Measurements from ENCODE around the gene KCNC3. TPM values are rescaled to one million over a fixed set of nuclear protein-coding genes. Genes with fewer than 3 reads are reported as not detected.

The KCNC3 gene
- total and polyA plus RNA-seq, 2 of the 13 experiments (the other 11 are each of a cell fraction or from before 2014, with no cell fraction given): 0.29 to 1.7 TPM

DNA sequence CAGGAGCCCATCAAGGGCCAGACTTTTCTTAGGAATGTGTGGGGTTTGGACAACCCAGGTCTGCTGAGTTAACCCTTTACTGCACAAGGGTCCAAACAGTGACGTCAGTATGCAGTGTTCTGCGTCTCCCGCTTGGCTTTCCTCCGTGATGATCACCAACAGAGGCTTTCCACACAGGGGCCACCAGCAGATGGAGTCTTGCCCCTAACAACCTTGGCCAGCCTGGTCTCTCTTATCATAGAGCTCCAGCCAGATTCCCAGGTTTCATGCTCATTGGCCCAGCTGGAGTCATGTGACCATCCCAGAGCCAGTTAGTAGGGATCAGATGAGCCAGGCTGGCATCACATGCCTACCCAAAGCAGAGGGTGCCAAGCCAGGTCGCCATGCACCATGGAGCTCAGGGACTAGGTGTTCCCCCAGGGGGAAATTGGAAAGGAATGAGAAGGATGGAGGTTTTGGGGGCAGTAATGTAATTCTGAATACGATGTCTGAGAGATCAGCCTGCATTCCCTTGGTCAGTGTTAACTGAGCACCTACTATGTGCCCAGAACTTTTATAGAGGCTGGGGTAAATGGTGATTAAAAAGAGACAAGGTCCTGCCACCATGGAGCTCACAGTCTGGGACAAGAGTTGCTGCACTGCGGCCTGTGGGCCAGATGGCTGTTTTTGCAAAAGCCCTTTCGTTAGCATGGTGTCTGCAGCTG lies 64.5 kb downstream of the KCNC3 start (continued):
- TF ChIP-seq, protein P1, sequence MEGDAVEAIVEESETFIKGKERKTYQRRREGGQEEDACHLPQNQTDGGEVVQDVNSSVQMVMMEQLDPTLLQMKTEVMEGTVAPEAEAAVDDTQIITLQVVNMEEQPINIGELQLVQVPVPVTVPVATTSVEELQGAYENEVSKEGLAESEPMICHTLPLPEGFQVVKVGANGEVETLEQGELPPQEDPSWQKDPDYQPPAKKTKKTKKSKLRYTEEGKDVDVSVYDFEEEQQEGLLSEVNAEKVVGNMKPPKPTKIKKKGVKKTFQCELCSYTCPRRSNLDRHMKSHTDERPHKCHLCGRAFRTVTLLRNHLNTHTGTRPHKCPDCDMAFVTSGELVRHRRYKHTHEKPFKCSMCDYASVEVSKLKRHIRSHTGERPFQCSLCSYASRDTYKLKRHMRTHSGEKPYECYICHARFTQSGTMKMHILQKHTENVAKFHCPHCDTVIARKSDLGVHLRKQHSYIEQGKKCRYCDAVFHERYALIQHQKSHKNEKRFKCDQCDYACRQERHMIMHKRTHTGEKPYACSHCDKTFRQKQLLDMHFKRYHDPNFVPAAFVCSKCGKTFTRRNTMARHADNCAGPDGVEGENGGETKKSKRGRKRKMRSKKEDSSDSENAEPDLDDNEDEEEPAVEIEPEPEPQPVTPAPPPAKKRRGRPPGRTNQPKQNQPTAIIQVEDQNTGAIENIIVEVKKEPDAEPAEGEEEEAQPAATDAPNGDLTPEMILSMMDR (CRISPR knock-in tag; IDR thresholded peaks at IDR 0.05): peak; percentile 67
- no peak for TF ChIP-seq PHF5A (CRISPR knock-in tag; IDR thresholded peaks at IDR 0.05; ENCODE audit: low read depth, unreplicated experiment)
- TF ChIP-seq ZNF510 (CRISPR knock-in tag; IDR thresholded peaks at IDR 0.05; ENCODE audit: low read depth): no peak
- TF ChIP-seq SIN3A (IDR thresholded peaks at IDR 0.05; ENCODE audit: borderline replicate concordance, low read depth, low read length): no peak
- TF ChIP-seq ZNF703 (CRISPR knock-in tag; IDR thresholded peaks at IDR 0.05; ENCODE audit: borderline replicate concordance): no peak
- TF ChIP-seq AKAP8 (CRISPR knock-in tag; IDR thresholded peaks at IDR 0.05): no peak
- TF ChIP-seq ZNF234 (CRISPR knock-in tag; conservative IDR thresholded peaks at IDR 0.05): no peak
- TF ChIP-seq MED8 (CRISPR knock-in tag; IDR thresholded peaks at IDR 0.05; ENCODE audit: insufficient replicate concordance): no peak
- TF ChIP-seq MIER3 (CRISPR knock-in tag; IDR thresholded peaks at IDR 0.05; ENCODE audit: borderline replicate concordance): no peak
- TF ChIP-seq, protein P2, sequence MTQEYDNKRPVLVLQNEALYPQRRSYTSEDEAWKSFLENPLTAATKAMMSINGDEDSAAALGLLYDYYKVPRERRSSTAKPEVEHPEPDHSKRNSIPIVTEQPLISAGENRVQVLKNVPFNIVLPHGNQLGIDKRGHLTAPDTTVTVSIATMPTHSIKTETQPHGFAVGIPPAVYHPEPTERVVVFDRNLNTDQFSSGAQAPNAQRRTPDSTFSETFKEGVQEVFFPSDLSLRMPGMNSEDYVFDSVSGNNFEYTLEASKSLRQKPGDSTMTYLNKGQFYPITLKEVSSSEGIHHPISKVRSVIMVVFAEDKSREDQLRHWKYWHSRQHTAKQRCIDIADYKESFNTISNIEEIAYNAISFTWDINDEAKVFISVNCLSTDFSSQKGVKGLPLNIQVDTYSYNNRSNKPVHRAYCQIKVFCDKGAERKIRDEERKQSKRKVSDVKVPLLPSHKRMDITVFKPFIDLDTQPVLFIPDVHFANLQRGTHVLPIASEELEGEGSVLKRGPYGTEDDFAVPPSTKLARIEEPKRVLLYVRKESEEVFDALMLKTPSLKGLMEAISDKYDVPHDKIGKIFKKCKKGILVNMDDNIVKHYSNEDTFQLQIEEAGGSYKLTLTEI (CRISPR knock-in tag; conservative IDR thresholded peaks at IDR 0.05): no peak
- TF ChIP-seq, protein P3, sequence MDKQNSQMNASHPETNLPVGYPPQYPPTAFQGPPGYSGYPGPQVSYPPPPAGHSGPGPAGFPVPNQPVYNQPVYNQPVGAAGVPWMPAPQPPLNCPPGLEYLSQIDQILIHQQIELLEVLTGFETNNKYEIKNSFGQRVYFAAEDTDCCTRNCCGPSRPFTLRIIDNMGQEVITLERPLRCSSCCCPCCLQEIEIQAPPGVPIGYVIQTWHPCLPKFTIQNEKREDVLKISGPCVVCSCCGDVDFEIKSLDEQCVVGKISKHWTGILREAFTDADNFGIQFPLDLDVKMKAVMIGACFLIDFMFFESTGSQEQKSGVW (CRISPR knock-in tag; IDR thresholded peaks at IDR 0.05; ENCODE audit: borderline replicate concordance): no peak
- no peak for TF ChIP-seq RBM22 (optimal IDR thresholded peaks at IDR 0.05; ENCODE audit: low read length)
- no peak for TF ChIP-seq MATR3 (CRISPR knock-in tag; IDR thresholded peaks at IDR 0.05)
- TF ChIP-seq RAD21 (CRISPR knock-in tag; IDR thresholded peaks at IDR 0.05): peak; percentile 61; the same call in 1 of the 2 replicates
- TF ChIP-seq SUZ12 (IDR thresholded peaks at IDR 0.05; ENCODE audit: low read depth, low read length): no peak
- TF ChIP-seq NFYC (CRISPR knock-in tag; IDR thresholded peaks at IDR 0.05): peak; percentile 66
- TF ChIP-seq CBX5 (CRISPR knock-in tag; IDR thresholded peaks at IDR 0.05; ENCODE audit: borderline replicate concordance): no peak
- TF ChIP-seq, protein P4, sequence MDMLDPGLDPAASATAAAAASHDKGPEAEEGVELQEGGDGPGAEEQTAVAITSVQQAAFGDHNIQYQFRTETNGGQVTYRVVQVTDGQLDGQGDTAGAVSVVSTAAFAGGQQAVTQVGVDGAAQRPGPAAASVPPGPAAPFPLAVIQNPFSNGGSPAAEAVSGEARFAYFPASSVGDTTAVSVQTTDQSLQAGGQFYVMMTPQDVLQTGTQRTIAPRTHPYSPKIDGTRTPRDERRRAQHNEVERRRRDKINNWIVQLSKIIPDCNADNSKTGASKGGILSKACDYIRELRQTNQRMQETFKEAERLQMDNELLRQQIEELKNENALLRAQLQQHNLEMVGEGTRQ (IDR thresholded peaks at IDR 0.05; ENCODE audit: low read depth, low read length): peak; percentile 35; the same call in 1 of the 2 replicates
- TF ChIP-seq, protein P4 (CRISPR knock-in tag; IDR thresholded peaks at IDR 0.05; ENCODE audit: borderline replicate concordance): peak; percentile 76; the same call in 1 of the 2 replicates
- no peak for TF ChIP-seq ZNF615 (CRISPR knock-in tag; IDR thresholded peaks at IDR 0.05; ENCODE audit: borderline replicate concordance)
- peak; percentile 32; the same call in 1 of the 2 replicates for TF ChIP-seq RAD51 (IDR thresholded peaks at IDR 0.05; ENCODE audit: borderline replicate concordance)
- no peak for TF ChIP-seq RFX3 (CRISPR knock-in tag; IDR thresholded peaks at IDR 0.05)
- 0 out of 2 replicates have a peak, but pooled peaks have one; percentile 28 for TF ChIP-seq CHD4 (IDR thresholded peaks at IDR 0.05; ENCODE audit: borderline replicate concordance, low read length)
- no peak for TF ChIP-seq ZNF253 (CRISPR knock-in tag; IDR thresholded peaks at IDR 0.05; ENCODE audit: borderline replicate concordance)
- TF ChIP-seq HMG20B (CRISPR knock-in tag; conservative IDR thresholded peaks at IDR 0.05): no peak

Measured in HepG2 (cell line).